GM12801 (cell line): Measurements from ENCODE around the gene PCBP3.

Source experiments
- CTCF ChIP-seq: IDR thresholded peaks from one replicate; pipeline ENCODE4 v1.5.1; 2011; ENCODE audit warnings: control low read depth; ENCODE audit not compliant: insufficient read length; ENCODE audit errors: extremely low read depth

PCBP3 gene

GRCh38 chr21:45918011-45918410 lies 274.5 kb downstream of the PCBP3 start:
- TF ChIP-seq CTCF = no peak

GRCh38 chr21:45918835-45919447 lies 275.4 kb downstream of the PCBP3 start:
- no peak for TF ChIP-seq CTCF

DNA sequence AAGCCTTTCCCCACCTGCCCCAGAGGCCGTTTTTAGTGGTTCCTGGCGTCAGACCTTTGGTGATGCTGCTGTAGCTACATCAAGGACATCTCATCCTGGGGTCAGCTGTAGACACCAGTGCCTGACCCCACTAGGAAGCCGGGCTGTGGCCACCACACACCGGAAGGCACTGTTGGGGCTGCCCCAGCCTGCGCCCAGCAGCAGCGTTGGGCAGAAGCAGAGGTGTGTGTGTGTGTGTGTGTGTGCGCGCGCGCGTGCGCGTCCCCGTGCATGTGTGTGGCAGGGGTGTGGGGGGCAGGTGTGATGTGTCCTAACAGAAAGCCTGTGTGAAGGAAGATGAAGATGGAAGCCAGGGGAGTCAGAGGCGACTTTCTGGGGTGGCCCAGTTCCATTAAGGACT lies 276.1 kb downstream of the PCBP3 start:
- TF ChIP-seq CTCF = no peak

GRCh38 chr21:45920824-45921600 lies 277.5 kb downstream of the PCBP3 start:
- no peak for TF ChIP-seq CTCF

DNA sequence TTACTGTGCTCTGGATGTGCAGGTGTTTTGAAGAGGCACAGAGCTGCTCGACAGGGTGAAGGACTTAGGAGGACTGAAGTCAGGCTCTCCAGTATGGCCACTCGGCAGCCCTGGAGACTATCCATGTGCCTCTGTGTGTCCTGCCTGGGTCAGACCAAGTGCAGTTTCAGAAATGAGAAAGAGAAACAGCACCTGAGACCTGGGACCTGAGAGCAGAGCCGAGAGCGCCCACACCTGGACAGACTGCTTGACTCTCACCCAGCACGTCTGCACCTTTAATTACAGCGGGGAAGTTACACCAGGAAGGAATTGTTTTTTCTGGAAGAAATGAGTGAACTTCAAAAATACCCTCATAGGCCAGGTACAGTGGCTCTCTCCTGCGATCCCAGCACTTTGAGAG lies 278.4 kb downstream of the PCBP3 start:
- TF ChIP-seq CTCF = no peak

- no peak for TF ChIP-seq CTCF
Observed at GRCh38 chr21:45922648-45923047, 279.1 kb downstream of the PCBP3 start.

GRCh38 chr21:45923146-45923545 lies 279.6 kb downstream of the PCBP3 start:
- no peak for TF ChIP-seq CTCF
